Parietal lobe (tissue), 2 donors: ENCODE results near the gene DPP8. TPM values are rescaled to one million over a fixed set of nuclear protein-coding genes. Genes with fewer than 3 reads are reported as not detected.

Experiments used
- small RNA-seq: library from RNA; depleted of rRNA; stranded (forward); fragments of <200 nt; gene quantifications from one replicate; pipeline ENCODE3, GENCODE V24; 2014; ENCODE audit warnings: low replicate concordance
- total RNA-seq: library from RNA; depleted of rRNA; stranded (reverse); fragments of >200 nt; gene quantifications from one replicate; pipeline ENCODE4 v1.2.3, GENCODE V29; 2014

The DPP8 gene
- 81.1 TPM for total RNA-seq

GRCh38 chr15:65516997-65517865, at the start of gene DPP8:
Gene DPP8 (minus strand): TSS chr15:65517689. CDS start chr15:65512553, 5,136 bp downstream.

DNA sequence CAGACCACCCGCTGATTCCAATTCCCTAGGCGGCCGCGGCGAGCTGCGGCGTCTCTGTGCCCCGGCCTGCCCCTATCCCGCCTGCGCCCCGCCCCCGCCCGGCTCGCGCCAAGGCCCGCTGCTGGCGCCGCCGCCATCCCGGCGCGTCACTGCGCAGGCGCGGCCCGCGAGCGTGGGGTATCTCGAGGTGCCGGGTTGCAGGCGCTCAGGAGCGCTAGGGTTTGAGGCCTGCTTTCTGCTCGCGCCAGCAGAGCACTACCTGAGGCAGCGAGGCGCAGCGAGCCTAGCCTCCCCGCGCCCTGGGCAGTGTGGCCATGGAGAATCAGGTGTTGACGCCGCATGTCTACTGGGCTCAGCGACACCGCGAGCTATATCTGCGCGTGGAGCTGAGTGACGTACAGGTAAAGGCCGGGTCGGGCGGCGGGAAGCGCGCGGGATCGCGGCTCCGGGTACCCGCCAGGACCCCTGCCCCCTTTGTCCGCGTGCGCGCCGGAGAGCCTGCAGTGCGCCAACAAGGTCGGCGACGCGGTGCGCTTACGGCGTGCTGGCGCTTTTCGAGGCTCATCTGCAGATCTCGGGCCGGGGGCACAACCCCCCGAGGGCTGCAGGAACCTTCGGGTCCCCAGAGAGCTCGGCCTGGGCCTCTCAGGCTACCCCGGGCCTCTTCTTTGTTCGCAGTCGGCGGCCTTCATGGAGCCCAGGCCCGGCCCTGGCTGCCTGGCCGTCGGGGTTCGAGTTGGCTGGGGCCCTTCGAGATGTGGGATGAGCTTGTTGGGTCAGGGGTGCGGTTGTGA, 13.0 kb upstream of the DPP8 start, which contains the start of gene HACD3:
TSS of gene HACD3 (plus strand) at position 146 of the 794 bp plus-strand sequence. CDS start at position 315, 169 bp downstream.

Small RNA genes within 50 kb of the gene (small RNA-seq; reads per million reads assigned to genes)
- not detected for gene AC105129.1
- gene RF00019 = not detected
- not detected for gene RNU6-19P

Other genes with a start within 250 kb of the DPP8 start
- 16.6 TPM for gene PARP16, start 230.8 kb downstream of the DPP8 start, total RNA-seq
- not detected for gene RNU5A-1, start 221.6 kb downstream of the DPP8 start, total RNA-seq
- not detected for gene RNU5B-1, start 213.0 kb downstream of the DPP8 start, total RNA-seq
- 23.2 TPM for gene IGDCC3, start 139.7 kb downstream of the DPP8 start, total RNA-seq
- 21.0 TPM for gene IGDCC4, start 94.7 kb downstream of the DPP8 start, total RNA-seq
- gene HACD3, start 12.8 kb upstream of the DPP8 start, total RNA-seq = 95.2 TPM
- 25.7 TPM for gene INTS14, start 93.4 kb upstream of the DPP8 start, total RNA-seq
- gene SLC24A1, start 104.2 kb upstream of the DPP8 start, total RNA-seq = 1.6 TPM